Putamen (tissue), 1 donor: ENCODE results near the gene CLDN5.
A peak's percentile ranks its signal among the peaks of the same experiment; 100 is the strongest.

Experiments used
- DNase-seq: peaks from one replicate; pipeline ENCODE4 v3.0.0-alpha.2; 2016; ENCODE audit warnings: low spot score

The CLDN5 gene

DNA sequence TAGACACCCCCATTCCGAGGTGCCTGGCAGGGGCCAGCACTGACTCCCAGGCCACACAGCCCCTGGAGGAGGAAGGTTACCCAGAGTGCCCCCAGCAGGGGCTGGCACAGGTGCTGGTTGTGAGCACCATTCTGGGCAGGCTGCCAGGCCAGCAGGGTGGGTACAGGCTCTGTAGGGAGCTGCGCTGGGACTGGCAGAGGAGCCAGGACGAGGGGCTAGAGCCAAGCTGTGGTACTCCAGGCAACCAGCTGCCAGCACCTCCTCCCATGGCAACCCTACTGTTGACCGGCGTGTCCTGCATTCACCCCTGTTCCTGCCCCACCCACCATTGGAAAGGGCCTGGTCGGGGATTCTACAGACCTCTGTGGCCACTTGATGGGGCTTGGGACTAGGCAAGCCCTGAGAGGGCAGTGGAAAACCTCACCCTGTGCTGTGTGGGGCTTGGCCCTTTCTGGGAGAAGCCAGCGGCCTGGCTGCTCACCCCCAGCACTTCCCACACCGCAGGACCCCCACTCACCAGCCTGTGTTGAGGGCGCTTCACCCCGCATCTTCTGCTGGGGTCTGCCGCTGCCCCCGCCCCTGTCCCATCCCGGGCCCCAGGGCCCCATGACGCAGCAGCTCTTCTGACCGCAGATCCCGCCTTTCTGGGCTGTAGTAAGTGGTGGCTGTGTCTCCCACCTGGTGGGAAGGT, 1.9 kb downstream of the CLDN5 start:
- DNase-seq: peak; percentile 39

GRCh38 chr22:19520566-19521305, 3.5 kb downstream of the CLDN5 start:
- DNase-seq: no peak

- no peak for DNase-seq
Measured at GRCh38 chr22:19520007-19520406, 4.2 kb downstream of the CLDN5 start.

DNA sequence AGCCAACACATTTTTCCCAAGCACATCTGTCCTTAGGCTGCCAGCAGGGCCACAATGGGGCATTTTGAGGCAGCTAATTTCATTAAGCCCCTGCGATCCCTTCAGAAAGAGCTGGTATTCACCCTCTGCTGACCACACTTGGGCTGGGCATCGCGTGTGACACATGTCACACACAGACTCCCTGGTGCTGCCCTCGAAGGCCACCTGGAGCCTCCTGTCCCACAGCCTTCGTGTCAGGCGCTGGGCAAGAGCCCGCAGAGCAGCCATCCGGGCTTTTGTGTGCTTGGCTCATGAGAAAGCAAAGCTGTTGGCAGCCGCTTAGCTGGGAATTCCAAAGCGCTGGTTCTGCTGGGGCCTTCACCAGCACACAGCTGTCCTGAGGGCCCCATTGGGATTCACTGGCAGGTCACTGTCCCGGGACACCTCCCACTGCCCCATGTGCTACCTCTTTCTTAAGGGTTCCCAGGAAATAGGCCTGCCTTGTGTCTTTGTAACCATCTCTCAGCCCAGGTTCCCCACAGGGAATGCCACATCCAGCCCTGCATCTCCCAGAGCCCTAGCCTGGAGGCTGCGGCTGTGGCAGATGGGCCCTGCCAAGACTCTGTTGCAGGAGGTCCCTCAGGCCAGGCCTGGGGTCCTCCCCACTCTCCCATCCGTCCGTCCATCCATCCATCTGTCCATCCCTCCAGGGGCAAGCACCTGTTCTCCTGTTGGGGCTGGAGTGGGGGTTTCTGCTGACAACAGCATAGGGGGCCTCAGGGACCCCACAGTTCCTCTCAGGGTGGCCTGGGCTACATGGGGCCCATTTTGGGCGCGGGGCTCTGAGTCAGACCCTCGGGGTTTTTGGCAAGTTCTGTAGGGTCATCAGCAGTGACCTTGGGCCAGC, 4.9 kb downstream of the CLDN5 start:
- no peak for DNase-seq

GRCh38 chr22:19518635-19519034, 5.6 kb downstream of the CLDN5 start:
- DNase-seq: no peak

DNA sequence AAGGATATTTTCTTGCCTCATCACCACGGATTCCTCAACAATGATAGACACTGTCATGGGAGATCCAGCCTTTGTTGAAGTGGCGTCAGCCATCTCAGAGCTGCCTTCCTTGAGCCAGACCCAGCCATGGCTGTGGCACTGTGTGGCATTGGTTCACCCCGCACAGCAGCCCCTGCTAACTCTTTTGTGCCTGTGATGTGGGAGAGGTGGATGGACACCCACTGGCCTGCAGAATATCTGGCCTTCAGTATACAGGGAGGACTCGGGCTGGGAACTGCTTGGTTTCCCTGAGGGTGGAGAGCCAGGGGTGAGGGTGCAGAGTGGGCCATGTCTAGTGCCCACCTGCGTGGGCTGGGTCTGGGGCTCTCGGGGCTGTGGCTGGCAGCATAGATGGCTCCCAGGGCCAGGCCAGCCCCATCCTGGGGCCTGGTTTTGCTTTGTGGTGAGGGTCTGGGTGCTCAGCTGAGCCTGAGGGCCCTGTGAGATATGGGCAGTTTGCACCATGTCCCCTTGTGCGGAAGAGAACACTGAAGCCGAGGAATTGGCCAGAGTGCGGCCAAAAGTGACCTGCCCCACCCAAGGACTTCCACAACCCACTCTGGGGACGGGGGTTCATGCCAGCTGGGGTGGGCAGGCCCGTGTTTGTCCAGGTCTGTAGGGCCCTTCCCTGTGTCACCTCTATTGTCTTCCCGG, 6.1 kb downstream of the CLDN5 start:
- DNase-seq: no peak

- no peak for DNase-seq
Measured at GRCh38 chr22:19517171-19517500, 7.1 kb downstream of the CLDN5 start.

DNA sequence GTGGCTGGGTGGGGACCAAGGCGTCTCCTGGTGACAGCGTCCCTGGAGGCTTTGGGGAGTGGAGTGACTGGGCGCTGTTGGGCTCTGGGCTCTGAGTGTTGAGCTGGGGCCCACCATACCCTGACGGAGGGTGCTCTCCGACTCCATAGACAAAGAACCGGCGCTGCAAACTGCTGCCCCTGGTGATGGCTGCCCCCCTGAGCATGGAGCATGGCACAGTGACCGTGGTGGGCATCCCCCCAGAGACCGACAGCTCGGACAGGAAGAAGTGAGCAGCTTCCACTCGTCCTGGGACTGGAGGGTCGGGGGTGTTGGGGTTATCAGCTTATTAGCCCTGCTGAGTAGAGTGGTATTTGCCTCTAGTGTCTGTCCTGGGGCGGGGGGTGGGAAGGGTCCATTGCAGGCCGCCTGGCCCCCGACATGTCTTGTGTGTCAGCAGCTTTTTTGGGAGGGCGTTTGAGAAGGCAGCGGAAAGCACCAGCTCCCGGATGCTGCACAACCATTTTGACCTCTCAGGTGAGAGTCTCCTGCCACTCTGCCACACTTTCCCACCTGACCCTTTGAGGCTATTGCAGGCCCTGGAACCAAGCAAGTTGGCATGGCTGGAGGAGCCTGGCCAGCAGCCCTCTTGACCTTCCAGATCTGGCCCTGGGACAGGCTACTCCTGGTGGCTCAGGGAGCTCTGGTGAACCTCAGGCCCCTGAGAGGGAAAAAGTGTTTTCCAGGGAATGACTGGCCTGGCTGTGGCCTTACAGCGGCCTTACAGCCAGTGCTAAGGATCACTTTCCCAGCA, 7.6 kb downstream of the CLDN5 start:
- no peak for DNase-seq

DNA sequence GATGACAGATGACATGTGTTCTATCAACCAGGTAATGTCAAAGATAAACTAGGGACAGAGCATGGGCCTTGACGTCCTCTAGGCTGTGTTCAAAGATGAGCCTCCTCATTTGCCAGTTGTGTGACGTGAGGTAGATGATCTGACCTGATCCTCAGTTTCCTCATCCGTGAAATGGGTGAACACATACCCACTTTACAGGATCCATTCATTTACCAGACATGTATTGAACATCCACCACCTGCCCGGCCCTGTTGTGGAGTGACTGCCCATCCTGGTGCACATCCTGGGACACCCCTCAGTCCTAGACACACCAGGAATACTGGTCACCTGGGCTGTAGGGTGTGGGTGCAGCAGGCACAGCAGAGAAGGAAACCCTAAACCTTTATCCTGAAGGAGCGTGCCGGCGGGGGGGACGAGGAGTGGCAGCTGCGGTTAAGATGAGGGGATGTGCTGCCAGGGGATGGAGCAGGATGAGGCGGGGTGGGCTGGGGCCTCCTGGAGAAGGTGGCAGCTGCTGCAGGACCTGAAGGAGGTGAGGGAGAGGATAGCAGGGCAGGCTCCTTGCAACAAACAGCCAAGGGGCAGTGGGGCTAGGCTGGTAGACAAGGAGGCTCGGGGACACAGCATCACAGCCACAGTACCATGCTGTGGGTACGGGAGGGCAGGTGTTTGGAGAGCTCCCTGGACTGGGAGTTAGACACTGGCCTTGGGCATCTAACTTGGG, 8.4 kb downstream of the CLDN5 start:
- no peak for DNase-seq

GRCh38 chr22:19514831-19515565, 9.2 kb downstream of the CLDN5 start:
- no peak for DNase-seq

GRCh38 chr22:19513823-19514222, 10.4 kb downstream of the CLDN5 start:
- DNase-seq: no peak

- no peak for DNase-seq
Measured at GRCh38 chr22:19510919-19511341, 13.3 kb downstream of the CLDN5 start.

DNA sequence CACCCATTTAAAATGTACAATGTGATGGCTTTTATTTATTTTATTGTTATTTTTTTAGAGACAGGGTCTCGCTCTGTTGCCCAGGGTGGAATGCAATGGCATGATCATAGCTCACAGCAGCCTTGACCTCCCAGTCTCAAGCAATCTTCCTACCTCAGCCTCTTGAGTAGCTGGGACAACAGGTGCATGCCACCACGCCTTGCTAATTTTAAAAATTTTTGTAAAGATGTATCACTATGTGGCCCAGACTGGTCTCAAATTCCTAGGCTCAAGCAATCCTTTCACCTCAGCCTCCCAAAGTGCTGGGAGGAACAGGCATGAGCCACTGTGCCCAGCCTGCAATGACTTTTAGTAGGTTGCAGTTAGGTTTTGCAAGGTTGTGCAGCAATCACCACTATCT, 14.3 kb downstream of the CLDN5 start:
- DNase-seq: no peak

GRCh38 chr22:19509191-19509590, 15.0 kb downstream of the CLDN5 start:
- no peak for DNase-seq

DNA sequence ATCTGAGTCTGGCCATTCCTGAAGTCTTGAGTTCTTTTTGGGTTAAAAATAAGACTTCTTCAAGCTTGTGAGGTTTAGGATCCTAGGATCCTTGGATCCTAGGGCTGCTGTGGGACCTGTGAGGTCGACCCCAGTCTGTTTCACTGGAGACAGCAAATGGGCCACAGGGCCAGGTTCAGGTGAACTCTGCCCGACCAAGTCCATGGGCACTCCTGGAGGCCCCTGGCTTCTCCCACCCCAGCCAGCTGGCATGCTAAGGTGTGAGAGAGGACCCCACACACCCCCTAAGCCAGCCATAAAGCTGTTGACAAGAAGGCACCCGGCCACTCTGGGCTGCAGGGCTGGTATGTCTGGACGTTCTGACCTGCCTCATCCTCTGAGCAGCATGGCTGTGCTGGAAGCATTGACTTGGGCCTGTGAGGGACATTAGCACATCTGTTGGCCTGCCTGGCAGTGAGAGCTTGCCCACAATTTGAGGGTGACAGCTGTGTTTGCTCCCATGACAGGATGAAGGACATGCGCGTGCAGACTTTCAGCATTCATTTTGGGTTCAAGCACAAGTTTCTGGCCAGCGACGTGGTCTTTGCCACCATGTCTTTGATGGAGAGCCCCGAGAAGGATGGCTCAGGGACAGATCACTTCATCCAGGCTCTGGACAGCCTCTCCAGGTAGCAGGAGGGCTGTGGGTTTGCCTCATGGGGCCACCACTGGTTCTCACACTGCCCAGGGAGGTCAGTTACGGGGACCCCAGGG, 16.0 kb downstream of the CLDN5 start:
- no peak for DNase-seq

- no peak for DNase-seq
Measured at GRCh38 chr22:19507534-19507861, 16.7 kb downstream of the CLDN5 start.

DNA sequence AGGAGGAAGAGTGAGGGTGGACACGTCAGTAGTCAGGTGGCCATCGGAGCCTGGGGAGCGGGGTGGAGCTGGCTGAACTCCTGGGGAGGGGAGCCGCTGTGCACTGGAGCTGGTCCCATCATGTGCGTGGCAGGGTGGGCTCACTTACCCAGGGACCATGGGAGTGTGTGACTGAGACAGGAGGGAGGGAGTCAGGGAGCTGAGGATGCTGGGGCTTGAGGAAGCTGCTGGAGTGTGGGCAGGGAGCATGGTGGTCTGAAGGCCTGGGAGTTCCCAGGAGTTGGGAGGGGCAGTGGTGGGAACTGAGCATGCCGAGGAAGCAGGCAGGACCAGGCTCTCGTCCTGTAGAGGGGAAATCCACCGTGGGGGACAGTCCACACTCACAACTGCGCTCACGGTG, 18.0 kb downstream of the CLDN5 start:
- no peak for DNase-seq

GRCh38 chr22:19505735-19506126, 18.5 kb downstream of the CLDN5 start:
- no peak for DNase-seq
